Neural progenitor cell (in vitro differentiated cells): Measurements from ENCODE around the gene SUSD1. TPM values are rescaled to one million over a fixed set of nuclear protein-coding genes. Genes with fewer than 3 reads are reported as not detected.
"Not testable (repeated sequence)": the region's sequence is repeated elsewhere in the genome, so short reads cannot be mapped to it uniquely, and the experiment has no call there.

ENCODE experiments used
- DNase-seq: peaks from one replicate; pipeline ENCODE4 v3.0.0-alpha.2; 2016; ENCODE audit warnings: low spot score
- H2AFZ ChIP-seq: fragments of 200-600 bp; sonication (generic); replicated peaks from 2 replicates; pipeline ENCODE4 v1.6.1; 2016; ENCODE audit warnings: antibody characterized with exemption
- H3F3A ChIP-seq: fragments of 200-600 bp; sonication (generic); 2 replicates; pipeline ENCODE4 v1.6.1; 2016; ENCODE audit warnings: antibody characterized with exemption, low read depth
- H3K27ac ChIP-seq: fragments of 200-600 bp; sonication (generic); 2 replicates; pipeline ENCODE4 v1.5.1; 2016; ENCODE audit warnings: mild to moderate bottlenecking
- H3K27me3 ChIP-seq: fragments of 200-600 bp; sonication (generic); 2 replicates; pipeline ENCODE4 v1.6.1; 2016; ENCODE audit warnings: mild to moderate bottlenecking, moderate library complexity
- H3K36me3 ChIP-seq: fragments of 200-600 bp; sonication (generic); 2 replicates; pipeline ENCODE4 v1.5.1; 2016
- H3K4me1 ChIP-seq: fragments of 200-600 bp; sonication (generic); 2 replicates; pipeline ENCODE4 v1.6.1; 2016; ENCODE audit warnings: mixed run types
- H3K4me2 ChIP-seq: fragments of 200-600 bp; sonication (generic); 2 replicates; pipeline ENCODE4 v1.6.1; 2016
- H3K4me3 ChIP-seq: fragments of 200-600 bp; sonication (generic); 2 replicates; pipeline ENCODE4 v1.5.1; 2016
- H3K79me2 ChIP-seq: fragments of 200-600 bp; sonication (generic); 2 replicates; pipeline ENCODE4 v1.6.1; 2016; ENCODE audit warnings: low read depth
- H3K9ac ChIP-seq: fragments of 200-600 bp; sonication (generic); 2 replicates; pipeline ENCODE4 v1.6.1; 2016
- H3K9me3 ChIP-seq: fragments of 200-600 bp; sonication (generic); 2 replicates; pipeline ENCODE4 v1.5.1; 2016; ENCODE audit warnings: low read depth
- H4K20me1 ChIP-seq: fragments of 200-600 bp; sonication (generic); 2 replicates; pipeline ENCODE4 v1.6.1; 2016; ENCODE audit warnings: low read depth
- H3K27ac Mint-ChIP-seq: 3 replicates; pipeline ENCODE4 v1.8.0; 2021; ENCODE audit warnings: mixed read lengths
- H3K27me3 Mint-ChIP-seq: 2 replicates; pipeline ENCODE4 v1.8.0; 2022; ENCODE audit warnings: low read depth, mild to moderate bottlenecking, inconsistent platforms, moderate library complexity, mixed read lengths; ENCODE audit not compliant: insufficient read depth
- H3K36me3 Mint-ChIP-seq: 3 replicates; pipeline ENCODE4 v1.8.0; 2021; ENCODE audit warnings: mixed read lengths
- H3K4me1 Mint-ChIP-seq: 3 replicates; pipeline ENCODE4 v1.8.0; 2021; ENCODE audit warnings: mixed read lengths
- H3K4me3 Mint-ChIP-seq: 3 replicates; pipeline ENCODE4 v1.8.0; 2021; ENCODE audit warnings: mild to moderate bottlenecking, moderate library complexity, mixed read lengths
- H3K9me3 Mint-ChIP-seq: 3 replicates; pipeline ENCODE4 v1.8.0; 2020; ENCODE audit warnings: mixed read lengths
- EZH2 ChIP-seq: fragments of 200-600 bp; sonication (generic); IDR thresholded peaks from 2 replicates; pipeline ENCODE4 v1.6.1; 2017; ENCODE audit warnings: antibody characterized with exemption, mild to moderate bottlenecking, moderate library complexity
- EZH2phosphoT487 ChIP-seq: fragments of 200-600 bp; sonication (generic); IDR thresholded peaks from 2 replicates; pipeline ENCODE4 v1.6.1; 2017; ENCODE audit warnings: antibody characterized with exemption
- total RNA-seq: library from RNA; depleted of rRNA; stranded (reverse); fragments of >200 nt; gene quantifications from 2 replicates; pipeline ENCODE4 v1.2.3, GENCODE V29; 2015; ENCODE audit warnings: low replicate concordance
- TF ChIP-seq, protein P1 (sequence below): fragments of 200-600 bp; sonication (generic); IDR thresholded peaks from 2 replicates; pipeline ENCODE4 v1.5.1; 2017; ENCODE audit warnings: antibody characterized with exemption, mild to moderate bottlenecking

SUSD1 gene
- total RNA-seq, 1 donor from 2014 or later = 12.0 TPM

GRCh38 chr9:112074250-112075008, 100.7 kb downstream of the SUSD1 start:
- no peaks in the 10 kb centered on the region for H3K9me3 Mint-ChIP-seq
- Histone ChIP-seq H3K4me1 (no peaks in the 10 kb centered on the region), H3K9ac (no peak overlapping the region), H4K20me1 (no peaks in the 10 kb centered on the region), H3K4me2 (no peak overlapping the region), H2AFZ (no peak overlapping the region), H3K9me3 (no peaks in the 10 kb centered on the region), H3K4me3 (no peak overlapping the region), H3K36me3 (no peaks in the 10 kb centered on the region), H3F3A (no peaks in the 10 kb centered on the region), H3K79me2 (no peaks in the 10 kb centered on the region), H3K27me3 (no peaks in the 10 kb centered on the region), H3K27ac (no peak overlapping the region)
- H3K4me1 Mint-ChIP-seq = peaks cover 5% of the 10 kb centered on the region
- H3K27me3 Mint-ChIP-seq = no peaks in the 10 kb centered on the region
- peak overlapping the region; percentile 32 for H3K27ac Mint-ChIP-seq
- H3K4me3 Mint-ChIP-seq = no peak overlapping the region
- TF ChIP-seq EZH2 (no peak), EZH2phosphoT487 (no peak)
- TF ChIP-seq, protein P1, sequence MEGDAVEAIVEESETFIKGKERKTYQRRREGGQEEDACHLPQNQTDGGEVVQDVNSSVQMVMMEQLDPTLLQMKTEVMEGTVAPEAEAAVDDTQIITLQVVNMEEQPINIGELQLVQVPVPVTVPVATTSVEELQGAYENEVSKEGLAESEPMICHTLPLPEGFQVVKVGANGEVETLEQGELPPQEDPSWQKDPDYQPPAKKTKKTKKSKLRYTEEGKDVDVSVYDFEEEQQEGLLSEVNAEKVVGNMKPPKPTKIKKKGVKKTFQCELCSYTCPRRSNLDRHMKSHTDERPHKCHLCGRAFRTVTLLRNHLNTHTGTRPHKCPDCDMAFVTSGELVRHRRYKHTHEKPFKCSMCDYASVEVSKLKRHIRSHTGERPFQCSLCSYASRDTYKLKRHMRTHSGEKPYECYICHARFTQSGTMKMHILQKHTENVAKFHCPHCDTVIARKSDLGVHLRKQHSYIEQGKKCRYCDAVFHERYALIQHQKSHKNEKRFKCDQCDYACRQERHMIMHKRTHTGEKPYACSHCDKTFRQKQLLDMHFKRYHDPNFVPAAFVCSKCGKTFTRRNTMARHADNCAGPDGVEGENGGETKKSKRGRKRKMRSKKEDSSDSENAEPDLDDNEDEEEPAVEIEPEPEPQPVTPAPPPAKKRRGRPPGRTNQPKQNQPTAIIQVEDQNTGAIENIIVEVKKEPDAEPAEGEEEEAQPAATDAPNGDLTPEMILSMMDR = peak; percentile 95
- DNase-seq = peak; percentile 79
- no peaks in the 10 kb centered on the region for H3K36me3 Mint-ChIP-seq

DNA sequence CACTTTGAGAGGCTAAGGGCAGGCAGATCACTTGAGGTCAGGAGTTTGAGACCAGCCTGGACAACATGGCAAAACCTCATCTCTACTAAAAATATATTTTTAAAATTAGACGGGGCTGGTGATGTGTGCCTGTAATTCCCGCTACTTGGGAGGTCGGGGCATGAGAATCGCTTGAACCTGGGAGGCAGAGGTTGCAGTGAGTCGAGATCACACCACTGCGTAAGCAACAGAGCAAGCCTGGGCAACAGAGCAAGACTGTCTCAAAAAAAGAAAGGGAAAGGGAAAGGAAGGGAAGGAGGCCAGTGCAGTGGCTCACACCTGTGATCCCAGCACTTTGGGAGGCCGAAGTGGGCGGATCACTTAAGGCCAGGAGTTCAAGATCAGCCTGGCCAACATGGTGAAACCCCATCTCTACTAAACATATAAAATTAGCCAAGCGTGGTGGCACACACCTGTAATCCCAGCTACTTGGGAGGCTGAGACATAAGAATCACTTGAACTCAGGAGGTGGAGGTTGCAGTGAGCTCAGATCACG, 101.4 kb downstream of the SUSD1 start:
- H3K4me3 Mint-ChIP-seq, H3K4me3 ChIP-seq, H3F3A ChIP-seq, H3K4me1 ChIP-seq, H3K9me3 ChIP-seq, H4K20me1 ChIP-seq, H2AFZ ChIP-seq, H3K36me3 ChIP-seq, DNase-seq, H3K27me3 ChIP-seq, H3K9ac ChIP-seq, H3K9me3 Mint-ChIP-seq, H3K27ac ChIP-seq, H3K4me1 Mint-ChIP-seq, H3K4me2 ChIP-seq, H3K79me2 ChIP-seq, H3K27me3 Mint-ChIP-seq, H3K36me3 Mint-ChIP-seq, H3K27ac Mint-ChIP-seq: not testable (repeated sequence)

GRCh38 chr9:112072721-112073638, 102.1 kb downstream of the SUSD1 start:
- H2AFZ ChIP-seq = no peak overlapping the region
- Mint-ChIP-seq H3K9me3 (no peaks in the 10 kb centered on the region), H3K36me3 (no peaks in the 10 kb centered on the region), H3K4me1 (peaks cover 5% of the 10 kb centered on the region), H3K27me3 (no peaks in the 10 kb centered on the region), H3K27ac (no peak overlapping the region), H3K4me3 (no peak overlapping the region)
- TF ChIP-seq EZH2 = no peak
- no peak for TF ChIP-seq EZH2phosphoT487
- TF ChIP-seq, protein P1 = no peak
- no peaks in the 10 kb centered on the region for H4K20me1 ChIP-seq
- DNase-seq = no peak
- H3K36me3 ChIP-seq = no peaks in the 10 kb centered on the region
- H3K9ac ChIP-seq = no peak overlapping the region
- H3K27me3 ChIP-seq = no peaks in the 10 kb centered on the region
- no peak overlapping the region for H3K27ac ChIP-seq
- H3F3A ChIP-seq = no peaks in the 10 kb centered on the region
- no peak overlapping the region for H3K4me2 ChIP-seq
- H3K4me1 ChIP-seq = no peaks in the 10 kb centered on the region
- no peaks in the 10 kb centered on the region for H3K9me3 ChIP-seq
- H3K4me3 ChIP-seq = no peak overlapping the region
- H3K79me2 ChIP-seq = no peaks in the 10 kb centered on the region
